ENCODE measurements around the gene ORC1. TPM values are rescaled to one million over a fixed set of nuclear protein-coding genes. Genes with fewer than 3 reads are reported as not detected.

ORC1 gene
- total and polyA plus RNA-seq, 4 donors: 0.31 to 16.6 (median 0.43) TPM

- H3K27ac ChIP-seq (ENCODE audit: low read depth in 1 of 2, low read length in 2 of 2): no peak overlapping the region
- no peaks in the 10 kb centered on the region for H3K9me3 ChIP-seq (ENCODE audit: control insufficient read depth in 4 of 4, low read length in 3 of 4)
- H3K4me1 ChIP-seq (ENCODE audit: control insufficient read depth in 4 of 4, insufficient read depth in 4 of 4, low read length in 3 of 4): no peaks in the 10 kb centered on the region
- TF ChIP-seq NR2F2 (IDR thresholded peaks at IDR 0.05) (no peak), HNF4G (IDR thresholded peaks at IDR 0.05) (no peak), EGR1 (IDR thresholded peaks at IDR 0.05; ENCODE audit: low read depth in 2 of 2) (no peak), CTCF (IDR thresholded peaks at IDR 0.05; ENCODE audit: low read depth, low read length, missing input control) (no peak), RXRA (IDR thresholded peaks at IDR 0.05) (no peak), ATF3 (IDR thresholded peaks at IDR 0.05) (no peak), MAX (IDR thresholded peaks at IDR 0.05) (no peak)
- peaks cover 1 to 23% (median 20%) of the 10 kb centered on the region in 4 donors for H3K36me3 ChIP-seq (ENCODE audit: control insufficient read depth in 4 of 4, insufficient read depth in 3 of 4, low read depth in 1 of 4, low read length in 3 of 4)
- WGBS: 96% methylated on average over 2 of the region's 2 CpGs
- no peaks in the 10 kb centered on the region for H3K27me3 ChIP-seq (ENCODE audit: control insufficient read depth in 4 of 4, insufficient read depth in 4 of 4, low read length in 3 of 4)
- no peak overlapping the region for H3K9ac ChIP-seq (ENCODE audit: low read depth in 1 of 2, low read length in 2 of 2)
- no peak for DNase-seq (ENCODE audit: low spot score)
- no peak overlapping the region for H3K4me3 ChIP-seq (ENCODE audit: low read depth in 1 of 3, low read length in 3 of 3)
These were observed 40.2 kb upstream of the ORC1 start for GRCh38 chr1:52444463-52444862.

- no peak overlapping the region for H3K9ac ChIP-seq (ENCODE audit: low read depth in 1 of 2, low read length in 2 of 2)
- no peak overlapping the region for H3K4me3 ChIP-seq (ENCODE audit: low read depth in 1 of 3, low read length in 3 of 3)
- peaks cover 3 to 39% (median 25%) of the 10 kb centered on the region in 4 donors for H3K36me3 ChIP-seq (ENCODE audit: control insufficient read depth in 4 of 4, insufficient read depth in 3 of 4, low read depth in 1 of 4, low read length in 3 of 4)
- DNase-seq (ENCODE audit: low spot score): no peak
- H3K27me3 ChIP-seq (ENCODE audit: control insufficient read depth in 4 of 4, insufficient read depth in 4 of 4, low read length in 3 of 4): no peaks in the 10 kb centered on the region
- WGBS: 94% methylated on average over 4 of the region's 4 CpGs
- H3K9me3 ChIP-seq (ENCODE audit: control insufficient read depth in 4 of 4, low read length in 3 of 4): no peaks in the 10 kb centered on the region
- no peak overlapping the region for H3K27ac ChIP-seq (ENCODE audit: low read depth in 1 of 2, low read length in 2 of 2)
- TF ChIP-seq NR2F2 (IDR thresholded peaks at IDR 0.05) (no peak), HNF4A (conservative IDR thresholded peaks at IDR 0.05) (no peak), ZBTB33 (IDR thresholded peaks at IDR 0.05) (no peak), REST (IDR thresholded peaks at IDR 0.05) (no peak), MAX (IDR thresholded peaks at IDR 0.05) (no peak), GABPA (IDR thresholded peaks at IDR 0.05 in 1 of 2, conservative IDR thresholded peaks at IDR 0.05 in 1 of 2) (no peak), JUND (IDR thresholded peaks at IDR 0.05) (no peak), RXRA (IDR thresholded peaks at IDR 0.05) (no peak), EGR1 (IDR thresholded peaks at IDR 0.05; ENCODE audit: low read depth in 2 of 2) (no peak), ATF3 (IDR thresholded peaks at IDR 0.05) (no peak), YY1 (IDR thresholded peaks at IDR 0.05) (no peak), RAD21 (IDR thresholded peaks at IDR 0.05) (no peak), HNF4G (IDR thresholded peaks at IDR 0.05) (no peak), FOXA2 (IDR thresholded peaks at IDR 0.05) (no peak), CTCF (IDR thresholded peaks at IDR 0.05; ENCODE audit: low read depth, low read length, missing input control) (no peak), TAF1 (conservative IDR thresholded peaks at IDR 0.05) (no peak), FOXA1 (IDR thresholded peaks at IDR 0.05) (no peak), SP1 (IDR thresholded peaks at IDR 0.05) (no peak)
- H3K4me1 ChIP-seq (ENCODE audit: control insufficient read depth in 4 of 4, insufficient read depth in 4 of 4, low read length in 3 of 4): no peaks in the 10 kb centered on the region
These were observed 35.8 kb upstream of the ORC1 start for GRCh38 chr1:52439976-52440375.

Measured in liver (tissue), 9 donors.